GM21529 (cell line): ENCODE data around the gene USP34.
"Not testable (repeated sequence)": the region's sequence is repeated elsewhere in the genome, so short reads cannot be mapped to it uniquely, and the experiment has no call there.

Source experiments
- ATAC-seq: cut with Tn5 transposase; IDR thresholded peaks from one replicate; pipeline ENCODE4 v1.9.1; 2021; ENCODE audit not compliant: unreplicated experiment

Gene USP34

DNA sequence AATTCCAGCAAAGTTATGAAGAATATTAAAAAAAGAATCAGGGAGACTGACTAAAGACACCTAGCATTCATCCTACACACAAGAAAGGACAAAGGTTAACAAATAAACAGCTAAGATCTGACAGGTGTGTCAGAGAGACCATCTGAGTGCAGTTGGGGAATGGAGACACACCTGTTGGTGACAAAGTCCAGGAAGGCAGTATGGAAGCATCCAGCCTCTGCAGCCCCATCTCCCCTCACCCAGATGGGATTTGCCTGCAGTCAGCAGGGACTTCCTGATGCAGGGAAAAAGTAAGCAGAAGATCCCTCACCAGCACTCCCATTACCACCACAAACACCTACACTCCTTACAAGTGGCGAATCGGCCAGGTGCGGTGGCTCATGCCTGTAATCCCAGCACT is 37.9 kb downstream of the USP34 start:
- no peak for ATAC-seq

GRCh38 chr2:61431345-61431744 is 39.5 kb downstream of the USP34 start:
- ATAC-seq = no peak

DNA sequence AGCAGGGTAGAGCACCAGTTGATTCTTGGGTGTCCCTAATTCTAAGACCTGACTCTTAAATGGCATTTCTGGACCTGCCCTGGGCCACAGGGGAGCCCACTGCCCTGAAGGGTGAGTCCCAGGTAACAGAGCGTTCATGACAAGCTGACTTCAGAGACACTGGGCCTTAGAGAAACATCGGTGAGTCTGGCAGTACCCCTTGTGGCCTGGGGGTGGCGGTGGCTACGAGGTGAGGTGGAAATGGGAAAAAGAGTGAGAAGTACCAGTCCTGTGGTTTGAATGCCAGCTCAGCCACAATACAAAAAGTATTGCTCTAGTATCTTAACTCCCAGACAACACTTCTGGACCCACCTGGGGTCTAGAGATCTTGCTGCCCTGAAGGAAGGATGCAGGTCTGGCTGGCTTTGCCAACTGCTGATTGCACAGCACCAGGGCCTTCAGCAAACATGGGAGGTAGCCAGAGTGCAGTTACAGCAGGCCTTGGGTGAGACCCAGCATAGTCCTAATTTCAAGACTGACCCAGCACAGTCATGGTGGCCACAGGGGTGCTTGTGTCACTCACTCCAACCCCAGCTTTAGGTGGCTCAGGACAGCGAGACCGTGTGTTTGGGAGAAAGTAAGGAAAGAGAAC is 44.5 kb downstream of the USP34 start:
- peak; percentile 70 for ATAC-seq

- ATAC-seq = peak; percentile 6
Observed at GRCh38 chr2:61425605-61426155, 45.2 kb downstream of the USP34 start.

DNA sequence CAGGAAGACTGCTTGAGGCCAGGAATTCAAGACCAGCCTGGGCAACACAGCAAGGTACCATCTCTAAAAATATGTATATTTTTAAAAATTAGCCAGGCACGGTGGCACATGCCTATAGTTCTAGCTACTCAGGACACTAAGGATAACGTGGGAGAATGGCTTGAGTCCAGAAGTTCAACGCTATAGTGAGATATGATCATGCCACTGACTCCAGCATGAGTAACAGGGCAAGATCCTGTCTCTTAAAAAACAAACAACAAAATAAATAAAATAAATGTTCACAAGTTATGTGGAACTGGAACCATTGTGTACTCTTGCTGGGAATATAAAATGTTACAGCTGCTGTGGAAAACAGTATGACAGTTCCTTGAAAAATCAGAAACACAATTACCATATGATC is 47.2 kb downstream of the USP34 start:
- no peak for ATAC-seq

GRCh38 chr2:61421611-61422010 is 49.3 kb downstream of the USP34 start:
- no peak for ATAC-seq

DNA sequence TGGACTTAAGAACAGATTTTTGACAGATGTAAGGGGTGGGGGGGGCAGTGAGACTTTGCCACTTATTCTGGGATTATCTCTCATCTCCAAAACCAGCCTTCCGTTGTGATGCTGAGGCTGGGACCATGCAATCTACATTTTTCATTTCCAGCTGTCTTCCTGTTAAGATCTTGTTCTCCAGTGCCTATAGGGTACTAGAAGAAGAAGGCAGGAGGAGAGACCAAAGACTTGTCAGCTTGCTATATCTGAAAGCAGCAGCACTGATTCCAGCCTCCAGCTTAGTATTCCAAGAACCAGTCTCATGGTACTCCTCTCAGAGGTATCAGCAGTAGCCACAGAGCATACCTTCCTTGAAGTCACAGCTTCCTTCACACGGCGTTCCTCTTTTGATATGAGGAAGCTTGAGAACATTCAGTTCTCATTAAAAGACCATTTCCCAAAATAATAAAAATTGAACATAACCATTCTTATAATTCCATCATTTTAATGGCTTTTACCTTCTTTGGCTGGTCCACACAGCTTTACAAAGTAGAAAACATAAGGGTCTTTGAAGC is 49.8 kb downstream of the USP34 start:
- ATAC-seq = no peak

DNA sequence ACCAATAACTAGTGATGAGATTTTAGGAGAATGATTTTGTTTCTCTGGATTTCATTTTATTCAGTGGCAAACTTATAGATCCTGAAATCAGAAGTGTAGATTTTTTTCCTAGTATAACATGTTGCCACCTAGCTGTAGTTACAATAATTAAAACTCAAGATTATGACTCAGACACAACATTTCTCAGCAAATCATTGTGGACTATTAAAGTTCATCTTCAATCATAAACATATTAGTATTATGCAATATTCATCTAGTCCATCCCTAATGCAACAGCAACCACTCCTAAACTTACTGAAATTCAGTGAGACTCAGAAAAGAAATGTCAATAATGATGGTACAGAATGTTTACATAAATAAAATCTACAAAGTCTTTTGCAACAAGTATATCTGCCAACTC is 51.3 kb downstream of the USP34 start:
- no peak for ATAC-seq

GRCh38 chr2:61419129-61419528 is 51.8 kb downstream of the USP34 start:
- no peak for ATAC-seq

DNA sequence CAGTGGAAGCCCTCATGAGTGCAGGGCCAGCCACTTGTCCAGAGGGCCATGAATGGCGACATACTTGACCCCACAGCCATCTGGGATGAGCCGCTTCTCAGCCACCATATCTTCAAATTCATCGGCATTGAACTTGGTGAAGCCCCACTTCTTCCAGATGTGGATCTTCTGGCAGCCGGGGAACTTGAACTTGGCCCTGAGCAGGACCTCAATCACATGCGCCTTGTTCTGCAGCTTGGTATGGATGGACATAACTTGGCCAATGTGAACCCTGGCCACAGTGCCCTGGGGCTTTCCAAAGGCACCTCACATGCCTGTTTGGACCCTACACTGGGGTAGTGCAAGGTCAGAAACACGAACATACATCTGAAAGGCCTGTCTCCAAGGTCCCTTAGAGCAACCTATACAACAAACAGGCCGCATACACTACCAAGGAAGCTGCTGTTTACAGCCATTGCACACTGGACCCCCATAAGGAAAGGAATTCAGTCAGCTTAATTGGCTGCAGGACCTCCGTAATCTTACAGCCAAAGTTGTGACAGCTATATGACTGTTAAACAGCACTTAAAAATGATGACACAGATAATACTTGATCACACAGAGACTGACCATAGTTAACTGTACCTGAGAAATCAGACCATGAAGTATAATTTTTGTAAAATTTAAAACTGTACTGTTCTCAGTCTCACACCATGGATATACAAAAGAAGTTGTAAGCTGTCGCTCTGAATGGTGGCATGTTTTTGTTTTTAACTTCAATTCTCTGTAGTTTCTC is 53.8 kb downstream of the USP34 start:
- no peak for ATAC-seq

- no peak for ATAC-seq
Observed at GRCh38 chr2:61415265-61415664, 55.6 kb downstream of the USP34 start.

DNA sequence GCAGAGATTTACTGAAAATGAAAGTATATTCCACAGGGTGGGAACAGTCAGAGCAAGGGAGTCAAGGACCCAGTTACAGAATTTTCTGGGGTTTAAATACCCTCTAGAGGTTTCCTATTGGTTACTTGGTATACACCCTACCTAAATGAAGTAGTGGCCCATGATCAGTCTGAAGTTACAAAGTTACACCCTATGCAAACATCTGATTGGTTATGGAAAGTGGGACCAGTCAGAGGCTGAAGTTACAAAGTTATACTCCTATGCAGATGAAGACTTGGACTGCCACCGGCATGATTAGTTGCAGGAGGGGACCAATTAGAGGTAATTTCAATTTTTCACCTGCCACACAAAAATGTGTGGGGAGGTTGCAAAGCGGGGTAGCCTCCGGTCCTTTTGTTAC is 56.2 kb downstream of the USP34 start:
- ATAC-seq = no peak

DNA sequence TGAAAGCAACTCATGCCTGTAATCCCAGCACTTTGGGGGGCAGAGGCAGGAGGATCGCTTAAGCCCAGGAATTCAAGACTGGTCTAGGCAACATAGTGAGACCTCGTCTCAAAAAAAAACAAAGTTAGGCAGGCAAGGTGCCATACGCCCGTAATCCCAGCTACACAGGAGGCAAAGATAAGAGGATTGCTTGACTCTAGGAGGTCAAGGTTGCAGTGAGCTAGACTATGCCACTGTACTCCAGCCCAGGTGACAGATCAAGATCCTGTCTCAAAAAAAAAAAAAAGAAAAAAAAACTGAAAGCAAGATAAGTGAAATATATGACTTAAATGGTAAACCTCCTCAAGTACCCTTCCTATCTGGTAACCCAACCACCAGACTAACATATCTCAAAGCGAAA is 59.8 kb downstream of the USP34 start:
- no peak for ATAC-seq

DNA sequence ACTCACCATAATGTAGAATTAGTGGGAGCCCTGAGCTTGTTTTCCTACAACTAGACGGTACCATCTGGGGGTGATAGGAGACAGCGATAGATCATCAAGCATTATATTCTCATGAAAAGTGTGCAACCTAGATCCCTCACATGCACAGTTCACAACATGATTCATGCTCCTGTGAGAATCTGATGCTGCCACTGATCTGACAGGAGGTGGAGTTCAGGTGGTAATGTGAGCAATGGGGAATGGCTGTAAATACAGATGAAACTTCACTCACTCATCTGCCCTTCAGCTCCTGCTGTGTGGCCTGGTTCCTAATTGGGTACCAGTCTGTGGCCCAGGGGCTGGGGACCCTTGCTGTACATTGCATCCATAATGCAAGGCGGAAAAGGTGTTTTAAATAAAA is 60.7 kb downstream of the USP34 start:
- no peak for ATAC-seq

- no peak for ATAC-seq
Observed at GRCh38 chr2:61405813-61406212, 65.1 kb downstream of the USP34 start.

DNA sequence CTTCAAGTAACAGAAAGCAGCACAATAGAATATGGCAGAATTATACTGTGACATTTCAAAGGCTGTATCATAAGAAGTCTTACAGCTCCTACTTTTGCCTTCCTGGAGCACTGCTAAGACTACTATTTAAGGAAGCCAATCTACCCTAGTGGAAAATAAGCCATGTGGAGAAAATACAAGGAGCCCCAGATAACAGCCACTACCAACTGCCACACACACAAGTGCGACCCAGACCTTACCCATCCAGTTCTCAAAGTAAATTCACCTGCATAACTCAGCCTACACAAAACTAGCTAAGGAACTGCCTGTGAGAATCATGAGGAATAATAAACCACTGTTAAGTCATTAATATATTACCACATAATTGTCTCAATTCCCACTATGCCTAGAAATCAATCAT is 66.4 kb downstream of the USP34 start:
- ATAC-seq = no peak

GRCh38 chr2:61398413-61398812 is 72.5 kb downstream of the USP34 start:
- no peak for ATAC-seq

- ATAC-seq = no peak
Observed at GRCh38 chr2:61396005-61396404, 74.9 kb downstream of the USP34 start.

DNA sequence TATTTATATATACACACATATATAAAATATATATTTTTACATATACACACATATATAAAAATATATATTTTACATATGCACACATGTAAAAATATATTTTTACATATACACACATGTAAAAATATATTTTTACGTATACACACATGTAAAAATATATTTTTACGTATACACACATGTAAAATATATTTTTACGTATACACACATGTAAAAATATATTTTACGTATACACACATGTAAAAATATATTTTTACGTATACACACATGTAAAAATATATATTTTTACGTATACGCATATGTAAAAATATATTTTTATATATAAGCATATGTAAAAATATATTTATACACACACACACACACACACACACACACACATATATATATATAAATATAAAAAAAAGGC is 83.3 kb downstream of the USP34 start:
- not testable (repeated sequence) for ATAC-seq

DNA sequence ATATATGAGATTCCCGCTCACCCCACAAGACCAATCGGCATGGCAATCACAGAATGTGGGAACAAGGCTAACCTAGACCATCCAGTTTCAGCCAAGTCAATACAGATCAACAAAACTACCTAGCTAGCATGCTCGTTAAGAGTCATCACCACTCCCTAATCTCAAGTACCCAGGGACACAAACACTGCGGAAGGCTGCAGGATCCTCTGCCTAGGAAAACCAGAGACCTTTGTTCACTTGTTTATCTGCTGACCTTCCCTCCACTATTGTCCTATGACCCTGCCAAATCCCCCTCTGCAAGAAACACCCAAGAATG is 90.0 kb downstream of the USP34 start:
- ATAC-seq = not testable (repeated sequence)

DNA sequence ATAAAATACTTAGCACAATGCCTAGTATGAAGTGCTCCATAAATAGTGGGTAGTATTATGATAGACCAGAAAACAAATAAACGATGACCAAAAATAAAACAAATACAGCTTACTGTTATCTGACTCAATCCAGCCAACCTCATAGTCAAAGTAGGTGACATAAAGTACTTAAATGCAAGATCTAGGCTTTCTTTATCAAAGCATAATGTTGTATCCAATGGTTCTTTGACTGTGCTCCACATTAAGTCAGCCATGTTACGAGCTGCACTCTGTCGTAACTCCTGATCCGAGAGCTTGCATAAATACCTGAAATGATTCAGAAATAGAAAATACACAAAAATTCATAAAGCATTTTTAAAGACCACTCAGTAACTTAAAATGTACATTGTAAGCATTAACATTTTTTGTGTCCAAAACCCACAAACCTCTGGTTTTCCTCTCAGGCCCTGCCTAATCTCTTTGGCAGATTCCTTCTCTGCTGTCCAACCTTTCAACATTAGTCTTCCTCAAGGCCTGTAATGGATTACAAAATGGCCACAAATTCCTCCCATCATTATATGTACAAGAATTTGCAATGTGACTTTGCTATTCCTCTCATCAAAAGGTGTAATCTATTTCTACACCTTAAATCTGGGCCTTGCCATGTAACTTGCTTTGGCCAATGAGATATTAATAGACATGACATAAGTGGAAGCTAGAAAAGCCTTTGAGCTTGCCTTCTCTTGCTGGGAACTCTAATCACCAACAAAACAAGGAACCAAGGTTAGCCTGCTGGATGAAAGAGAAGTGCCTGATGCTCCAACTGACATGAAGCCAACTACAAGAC is 90.6 kb downstream of the USP34 start:
- no peak for ATAC-seq
